GM12878 (cell line): Measurements from ENCODE around the gene NPIPA3. TPM values are rescaled to one million over a fixed set of nuclear protein-coding genes. Genes with fewer than 3 reads are reported as not detected.

Source experiments
- ATAC-seq: fragments of 200-7000 bp; cut with Tn5 transposase; 3 replicates; pipeline ENCODE4 v1.9.1; 2020; ENCODE audit warnings: mild to moderate bottlenecking, moderate library complexity
- BruUV-seq: library from RNA; stranded (reverse); fragments of 400-500 nt; replicated peaks from 2 replicates; lab custom pipeline; 2021; lab: Mats Ljungman, UMichigan
- CTCF ChIA-PET: fragments of 300-600 bp; sonication (Branson Sonifier 250); formaldehyde crosslinking; extraction: SDS; loops from one replicate; lab custom pipeline; 2021; ENCODE audit warnings: inconsistent platforms; lab: Yijun Ruan, JAX
- POLR2A ChIA-PET: fragments of 350-600 bp; formaldehyde crosslinking; extraction: SDS; loops from one replicate; lab custom pipeline; 2021; ENCODE audit warnings: inconsistent platforms; lab: Charles Lee
- RAD21 ChIA-PET: fragments of 300-600 bp; sonication (Branson Sonifier 250); formaldehyde crosslinking; loops from one replicate; lab custom pipeline; 2023; ENCODE audit warnings: antibody characterized with exemption; ENCODE audit not compliant: unreplicated experiment; lab: Charles Lee
- SMC1A ChIA-PET: fragments of 300-600 bp; sonication (Branson Sonifier 250); formaldehyde crosslinking; loops from one replicate; lab custom pipeline; 2023; ENCODE audit not compliant: unreplicated experiment, uncharacterized antibody; lab: Charles Lee
- DNase-seq: peaks from one replicate; pipeline ENCODE4 v3.0.0-alpha.2; 2011; ENCODE audit warnings: low read depth, low spot score
- FAIRE-seq: peaks from 3 replicates; lab custom pipeline; 2011; peaks lifted over from hg19 to GRCh38; lab: Jason Lieb, UNC
- H2AFZ ChIP-seq: 2 replicates; pipeline ENCODE4 v1.6.0; 2011; ENCODE audit warnings: low read depth, low read length, control low read depth; ENCODE audit not compliant: control insufficient read depth
- H3K27ac ChIP-seq: 2 replicates; pipeline ENCODE4 v1.5.1; 2011; ENCODE audit warnings: control low read depth; ENCODE audit not compliant: control insufficient read depth, insufficient read depth
- H3K27me3 ChIP-seq, 2 experiments: replicated peaks in 1 of 2; 2 replicates each; pipeline versions ENCODE4 v1.6.0 to v1.6.1; 2011; ENCODE audit warnings: low read length in 1 of 2; ENCODE audit not compliant: control insufficient read depth in 2 of 2, insufficient read depth in 2 of 2
- H3K36me3 ChIP-seq, 2 experiments: 2 replicates each; pipeline ENCODE4 v1.5.1; 2011; ENCODE audit warnings: low read length in 1 of 2; ENCODE audit not compliant: control insufficient read depth in 2 of 2, insufficient read depth in 2 of 2
- H3K4me1 ChIP-seq: 2 replicates; pipeline ENCODE4 v1.6.1; 2011; ENCODE audit warnings: mild to moderate bottlenecking, low read length, moderate library complexity, mixed read lengths; ENCODE audit not compliant: control insufficient read depth, insufficient read depth
- H3K4me2 ChIP-seq: 2 replicates; pipeline ENCODE4 v1.6.0; 2011; ENCODE audit warnings: control low read depth; ENCODE audit not compliant: control insufficient read depth, insufficient read depth
- H3K4me3 ChIP-seq: fragments of 200-600 bp; sonication (generic); 2 replicates; pipeline ENCODE4 v1.5.1; 2016
- H3K79me2 ChIP-seq: 2 replicates; pipeline ENCODE4 v1.6.0; 2011; ENCODE audit warnings: low read length; ENCODE audit not compliant: control insufficient read depth, insufficient read depth
- H3K9ac ChIP-seq: 2 replicates; pipeline ENCODE4 v1.8.0; 2011; ENCODE audit warnings: low read length, control low read depth, mixed read lengths; ENCODE audit not compliant: control insufficient read depth, insufficient read depth
- H3K9me3 ChIP-seq: replicated peaks from 3 replicates; pipeline ENCODE4 v1.5.1; 2011; ENCODE audit warnings: mild to moderate bottlenecking, low read length; ENCODE audit not compliant: control insufficient read depth, insufficient read depth
- H4K20me1 ChIP-seq: 2 replicates; pipeline ENCODE4 v1.6.0; 2011; ENCODE audit not compliant: control insufficient read depth, insufficient read depth
- CEBPZ ChIP-seq: fragments of 150-350 bp; IDR thresholded peaks from 2 replicates; pipeline ENCODE4 v1.6.1; 2016; ENCODE audit warnings: low read depth, low read length
- ELK1 ChIP-seq: IDR thresholded peaks from 2 replicates; pipeline ENCODE4 v1.6.1; 2012; ENCODE audit warnings: low read depth, low read length, improper control_type of control experiment
- HCFC1 ChIP-seq: fragments of 150-350 bp; IDR thresholded peaks from 2 replicates; pipeline ENCODE4 v1.6.1; 2014; ENCODE audit warnings: low read length
- NFYA ChIP-seq: IDR thresholded peaks from 2 replicates; pipeline ENCODE4 v1.6.1; 2011; ENCODE audit warnings: low read depth, mild to moderate bottlenecking, low read length, improper control_type of control experiment, borderline replicate concordance
- NR2F1 ChIP-seq: fragments of 450-650 bp; conservative IDR thresholded peaks from 2 replicates; pipeline ENCODE4 v1.6.1; 2017; ENCODE audit warnings: mild to moderate bottlenecking
- PAX5 ChIP-seq: IDR thresholded peaks from 2 replicates; pipeline ENCODE4 v1.6.1; 2011; ENCODE audit warnings: low read depth, low read length, borderline replicate concordance
- RBBP5 ChIP-seq: fragments of 200-600 bp; sonication (generic); conservative IDR thresholded peaks from 2 replicates; pipeline ENCODE4 v1.6.1; 2016
- RELA ChIP-seq: fragments of 450-650 bp; IDR thresholded peaks from 2 replicates; pipeline ENCODE4 v1.8.0; 2014; ENCODE audit warnings: borderline replicate concordance; ENCODE audit not compliant: partially characterized antibody
- RFX5 ChIP-seq: IDR thresholded peaks from 2 replicates; pipeline ENCODE4 v1.6.1; 2011; ENCODE audit warnings: low read depth, low read length, improper control_type of control experiment
- TCF3 ChIP-seq: IDR thresholded peaks from 2 replicates; pipeline ENCODE4 v1.6.1; 2012; ENCODE audit warnings: low read depth, mild to moderate bottlenecking, low read length, borderline replicate concordance; ENCODE audit not compliant: insufficient read depth
- ZBTB33 ChIP-seq: fragments of 450-650 bp; IDR thresholded peaks from 2 replicates; pipeline ENCODE4 v1.6.1; 2017; ENCODE audit warnings: mild to moderate bottlenecking
- ZNF687 ChIP-seq: fragments of 450-650 bp; IDR thresholded peaks from 2 replicates; pipeline ENCODE4 v1.6.1; 2017; ENCODE audit warnings: mild to moderate bottlenecking, moderate library complexity
- WGBS: methylation state at CpG from one replicate; pipeline ENCODE4 v1.1.6; 2016; ENCODE audit warnings: low lambda C conversion rate; ENCODE audit not compliant: insufficient replicate concordance, insufficient coverage; ENCODE audit errors: missing lambda C conversion rate; 5-methylcytosine and 5-hydroxymethylcytosine counted together
- in situ Hi-C: fragments of 300-500 bp; cut with MboI; formaldehyde crosslinking; loops from 9 replicates; pipeline ENCODE4 v1.14.3; 2018; ENCODE audit warnings: mixed read lengths
- intact Hi-C: fragments of 100-400 bp; cut with micrococcal nuclease; formaldehyde crosslinking; loops from one replicate; pipeline ENCODE4 v1.14.2; 2022; ENCODE audit not compliant: unreplicated experiment
- polyA plus RNA-seq, 11 experiments: library from polyadenylated mRNA; depleted of rRNA in 4 of 11; unstranded in 6 of 11; stranded (reverse) in 5 of 11; fragments of >200 nt; fragmentation: Nextera tagmentation in 4 of 11; fragmentation: Illumina TruSeq in 1 of 11; extraction: Ambion mirVana in 4 of 11; extraction: Trizol in 1 of 11; gene quantifications; 1 replicate in 1 of 11; 2 replicates in 10 of 11; pipeline versions ENCODE4 v1.2.1 to v1.2.3, GENCODE V29; 2011 to 2016; ENCODE audit warnings: inconsistent platforms in 2 of 11, missing spikeins in 2 of 11, low read depth in 1 of 11
- total RNA-seq, 4 experiments: library from RNA; depleted of rRNA in 3 of 4; stranded (reverse); fragments of >200 nt in 3 of 4; fragmentation: Illumina TruSeq in 1 of 4; extraction: Trizol in 1 of 4; gene quantifications; 2 replicates each; pipeline versions ENCODE4 v1.2.1 to v1.2.3, GENCODE V29; 2013 to 2021

Gene NPIPA3
- total and polyA plus RNA-seq, 10 of the 15 experiments (the other 5 are each of a cell fraction or from before 2014, with no cell fraction given) = 0.37 to 1.4 (median 0.85) TPM; not detected in 1

- no peak overlapping the region for H2AFZ ChIP-seq
- ChIA-PET POLR2A (interaction anchor here (0.6 kb wide), 1 partner anchor 61 kb away, joined by 3 read pairs; no protein-coding TSS in a partner anchor), SMC1A (no interaction called here), RAD21 (no interaction called here), CTCF (no interaction called here)
- no TSS peak for BruUV-seq
- peaks cover 9% of the 10 kb centered on the region for H3K4me1 ChIP-seq
- H3K79me2 ChIP-seq = no peaks in the 10 kb centered on the region
- DNase-seq = no peak
- H3K9me3 ChIP-seq = no peaks in the 10 kb centered on the region
- 91% methylated on average over 16 of the region's 16 CpGs for WGBS
- no peaks in the 10 kb centered on the region for H4K20me1 ChIP-seq
- no peak overlapping the region for H3K9ac ChIP-seq
- in situ Hi-C loops (no loop called here), intact Hi-C loops (no loop called here)
- no peak overlapping the region for H3K27ac ChIP-seq
- H3K36me3 ChIP-seq = peaks cover 13 to 20% of the 10 kb centered on the region in 2 experiments
- H3K27me3 ChIP-seq = no peaks in the 10 kb centered on the region
- no peak for FAIRE-seq
- H3K4me3 ChIP-seq = no peak overlapping the region
- no peak for ATAC-seq
- H3K4me2 ChIP-seq = no peak overlapping the region
- TF ChIP-seq RFX5 (no peak), RELA (no peak), ELK1 (no peak), PAX5 (no peak), HCFC1 (no peak), TCF3 (no peak), NR2F1 (no peak), CEBPZ (no peak), ZBTB33 (no peak), ZNF687 (no peak), RBBP5 (no peak), NFYA (no peak)
Measured at GRCh38 chr16:14667347-14668266, 35.6 kb upstream of the NPIPA3 start.
